ENCODE measurements around the gene AP4S1. TPM values are rescaled to one million over a fixed set of nuclear protein-coding genes. Genes with fewer than 3 reads are reported as not detected.
A peak's percentile ranks its signal among the peaks of the same experiment; 100 is the strongest.

AP4S1 gene

Small RNA genes lying within 50 kb of the gene (small RNA-seq; reads per million reads assigned to genes)
- gene MIR624 (ENCODE audit: low read depth) (8.1 reads per million, percentile 73 among the genes with 10 or more reads in this experiment), gene RNU6-541P (ENCODE audit: low read depth) (not detected)

Data from mesenchymal stem cell (in vitro differentiated cells and primary cell).